Activated T-helper 1 cell treated with anti-CD3 and anti-CD28 coated beads, Interleukin-2, amount 50 U/mL, for 16 hours (primary cell): Measurements from ENCODE around the gene FEM1C.

ENCODE experiments used
- DNase-seq, 2 donors: peaks; one replicate each; pipeline ENCODE4 v3.0.0-alpha.2; 2020; ENCODE audit warnings: low read depth in 1 of 2, low spot score in 1 of 2

FEM1C gene

DNA sequence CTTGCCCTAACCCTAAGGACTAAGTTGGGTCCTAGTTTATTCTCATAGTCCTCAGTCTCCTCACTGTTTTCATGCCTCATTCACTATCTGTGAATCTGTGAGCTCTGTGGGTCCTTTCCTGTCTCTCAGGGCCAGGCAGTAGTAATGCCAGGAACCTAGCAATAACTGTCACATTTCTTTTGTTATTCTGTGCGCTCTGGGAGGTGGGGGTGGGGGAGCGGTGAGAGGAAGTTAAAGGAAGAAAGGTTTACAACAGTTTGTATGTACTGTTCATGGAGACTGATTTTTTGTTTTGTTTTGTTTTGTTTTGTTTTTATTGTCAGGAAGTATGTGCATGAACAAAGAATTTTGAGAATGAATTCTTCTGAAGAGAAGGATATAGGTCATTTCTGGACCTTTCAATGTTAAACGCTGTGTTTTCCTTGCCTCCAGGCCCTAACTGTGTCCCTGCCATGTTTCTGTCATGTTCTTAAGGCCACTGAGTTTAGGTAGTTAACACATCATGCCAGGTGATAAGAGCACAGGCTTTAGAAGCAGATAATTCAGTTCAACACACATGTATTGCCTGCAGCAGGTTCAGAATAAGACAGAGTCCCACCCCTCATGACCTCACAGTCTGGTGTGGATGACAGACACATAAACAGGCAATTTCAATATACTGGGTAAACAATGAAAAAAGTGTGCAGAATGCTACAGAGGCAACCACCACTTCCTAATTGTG lies 13.3 kb upstream of the FEM1C start:
- no peak for DNase-seq

DNA sequence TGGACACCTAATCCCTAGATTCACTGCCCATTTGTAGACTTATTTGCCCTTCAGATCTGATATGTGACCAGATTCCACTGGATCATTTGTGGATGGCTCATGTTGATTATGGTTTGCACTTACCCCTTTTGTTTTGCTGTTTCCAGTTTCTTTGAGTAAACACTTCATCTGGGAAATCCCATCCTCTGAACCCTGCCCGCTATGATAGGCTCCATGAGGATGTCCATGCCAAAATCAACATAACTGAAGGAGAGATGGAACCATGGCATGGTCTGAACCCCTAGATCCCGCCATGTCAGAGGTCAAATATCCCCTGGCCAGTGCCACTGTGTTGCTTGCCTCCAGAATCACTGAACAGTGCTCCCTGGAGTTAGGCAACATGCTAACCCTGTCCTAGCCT lies 11.7 kb upstream of the FEM1C start:
- no peak for DNase-seq

DNA sequence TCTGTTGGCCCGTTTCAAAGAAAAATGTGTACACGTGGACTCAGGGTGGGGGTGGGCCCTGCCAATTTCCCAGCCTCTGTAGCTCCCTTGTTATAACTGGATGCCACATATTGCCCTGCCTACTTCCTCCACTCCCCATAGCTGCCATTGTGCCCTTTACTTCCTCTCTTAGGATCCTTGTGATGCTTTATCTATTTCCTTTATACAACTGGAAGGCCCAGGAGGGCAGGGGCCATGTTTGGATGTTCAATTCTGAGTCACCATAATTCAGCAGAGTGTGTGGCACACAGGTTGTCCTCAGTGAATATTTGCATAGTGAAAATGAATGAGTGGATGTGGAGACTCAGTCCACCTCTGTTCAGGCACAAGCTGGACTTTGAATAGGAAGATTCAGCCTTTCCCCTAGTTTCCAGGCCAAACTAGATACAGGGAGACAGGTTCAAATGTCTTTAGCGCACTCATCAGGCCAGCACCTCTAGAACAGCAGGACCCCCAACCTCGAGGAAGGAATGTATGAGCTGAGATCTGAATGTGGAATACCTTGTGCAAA lies 10.6 kb upstream of the FEM1C start:
- DNase-seq = no peak

DNA sequence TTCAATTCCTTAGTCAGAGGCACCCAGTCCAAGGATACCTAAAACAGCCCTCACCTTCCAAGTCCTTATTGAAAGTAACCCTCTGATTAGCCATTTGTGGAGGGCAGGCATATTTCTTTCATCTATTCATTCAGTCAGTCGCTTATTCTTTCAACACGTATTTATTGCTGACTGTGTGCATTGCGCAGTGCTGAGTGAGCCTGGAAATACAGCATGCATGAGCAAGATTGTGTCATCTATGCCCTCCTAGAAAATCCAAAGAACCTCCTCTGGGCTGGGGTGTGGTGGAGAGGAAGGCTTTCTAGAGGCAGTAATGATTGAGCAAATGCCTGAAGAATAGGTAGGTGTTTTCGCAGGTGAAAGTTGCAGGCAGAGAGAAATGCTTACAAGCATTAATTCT lies 8.5 kb upstream of the FEM1C start:
- no peak for DNase-seq

DNA sequence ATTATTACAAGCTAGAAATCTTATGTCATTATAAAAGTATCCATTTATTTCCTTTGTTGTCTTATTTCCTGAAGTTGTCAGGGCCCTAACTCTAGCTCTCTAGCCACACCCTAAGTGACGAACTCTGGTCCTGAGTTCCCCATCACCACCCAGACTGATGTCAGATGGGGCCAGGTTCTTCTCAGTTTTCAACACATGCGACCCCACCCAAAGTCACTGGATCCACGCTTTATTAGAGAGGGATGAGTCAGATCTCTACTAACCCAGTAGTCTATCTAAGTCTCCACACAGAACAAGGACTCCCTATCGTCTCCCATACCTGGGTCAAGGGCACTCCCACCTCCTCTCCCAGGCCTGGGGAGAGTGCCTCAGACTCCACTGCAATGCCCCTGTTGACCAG lies 6.8 kb upstream of the FEM1C start:
- no peak for DNase-seq

DNA sequence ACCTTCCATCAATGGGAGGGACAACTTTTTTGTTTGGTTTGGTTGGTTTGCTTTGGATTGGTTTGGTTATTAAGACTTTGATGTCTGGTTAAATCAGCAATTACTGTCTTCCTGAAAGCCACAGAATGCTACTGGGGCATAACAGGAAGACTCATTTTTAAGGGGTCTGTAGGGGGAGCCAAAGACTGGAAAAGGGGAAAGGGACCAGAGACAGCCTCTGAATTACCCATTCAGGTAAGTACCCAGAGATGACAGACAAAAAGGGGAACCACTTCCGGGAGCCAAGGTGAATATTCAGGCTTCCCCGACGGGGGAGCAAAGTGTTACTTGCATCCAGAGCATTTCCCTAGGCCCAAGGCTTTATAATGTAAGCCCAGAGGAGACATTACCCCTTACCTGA lies 4.6 kb upstream of the FEM1C start:
- DNase-seq = no peak

DNA sequence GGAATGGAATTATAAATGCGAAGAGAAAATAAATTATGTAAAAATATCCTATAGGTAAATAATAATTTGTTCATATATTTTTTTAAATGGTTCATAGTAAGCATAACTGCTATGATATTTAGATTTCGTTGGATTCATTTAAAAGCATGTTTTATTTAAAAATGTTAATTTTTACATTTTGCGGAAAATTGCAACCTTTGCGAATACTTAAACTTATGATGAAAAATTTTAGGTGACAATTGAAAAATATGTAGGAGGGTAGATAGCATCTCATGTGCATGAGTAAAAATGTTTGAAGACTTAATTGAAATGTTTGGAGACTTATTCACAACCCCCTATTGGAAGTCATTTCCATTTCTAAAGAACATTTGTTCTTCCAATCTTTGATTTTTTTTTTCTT lies 4.1 kb upstream of the FEM1C start:
- DNase-seq = no peak

DNA sequence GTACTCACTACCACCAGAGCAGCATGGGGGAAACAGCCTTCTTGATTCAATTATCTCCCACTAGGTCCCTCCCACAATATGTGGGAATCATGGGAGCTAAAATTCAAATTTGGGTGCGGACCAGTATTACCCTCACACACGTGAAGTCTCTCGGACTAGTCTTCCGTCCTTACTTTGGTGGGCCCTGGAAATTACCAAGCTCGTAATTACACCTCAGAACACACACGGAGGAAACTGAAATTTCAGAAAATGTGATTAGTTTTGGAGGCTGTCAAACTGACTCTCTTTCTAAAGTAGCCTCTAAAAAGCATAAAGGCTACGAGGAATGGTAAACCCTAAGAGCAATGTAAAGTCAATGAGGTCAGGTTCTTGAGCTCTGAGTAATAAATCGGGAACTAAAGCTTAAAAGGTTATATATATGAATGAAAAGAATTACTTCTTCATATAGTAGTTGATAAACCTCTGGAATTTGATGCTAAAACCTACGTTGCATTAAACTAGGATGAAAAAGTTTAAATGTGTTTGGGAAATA lies 842 bp upstream of the FEM1C start:
- no peak for DNase-seq

DNA sequence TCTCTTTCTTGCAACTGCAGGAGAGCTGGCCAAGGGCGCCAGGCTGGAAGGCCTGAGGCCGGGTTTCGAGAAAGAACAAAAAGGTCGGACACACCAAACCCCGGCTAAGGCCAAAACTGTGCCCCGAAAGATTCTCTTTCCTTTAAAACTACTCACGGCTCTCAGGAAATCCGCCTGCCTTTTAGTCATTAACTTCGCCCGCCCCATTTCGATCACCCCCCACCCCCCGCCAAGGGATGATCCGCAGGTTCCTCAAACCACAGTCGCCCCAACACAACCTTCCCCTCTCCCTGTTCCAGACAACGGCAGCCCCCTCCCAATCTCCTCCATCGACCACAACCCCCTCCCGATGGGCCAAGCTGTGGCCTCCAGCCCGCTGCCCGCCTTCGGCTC lies 536 bp downstream of the FEM1C start:
- peak; percentile 16 to 19 for DNase-seq

DNA sequence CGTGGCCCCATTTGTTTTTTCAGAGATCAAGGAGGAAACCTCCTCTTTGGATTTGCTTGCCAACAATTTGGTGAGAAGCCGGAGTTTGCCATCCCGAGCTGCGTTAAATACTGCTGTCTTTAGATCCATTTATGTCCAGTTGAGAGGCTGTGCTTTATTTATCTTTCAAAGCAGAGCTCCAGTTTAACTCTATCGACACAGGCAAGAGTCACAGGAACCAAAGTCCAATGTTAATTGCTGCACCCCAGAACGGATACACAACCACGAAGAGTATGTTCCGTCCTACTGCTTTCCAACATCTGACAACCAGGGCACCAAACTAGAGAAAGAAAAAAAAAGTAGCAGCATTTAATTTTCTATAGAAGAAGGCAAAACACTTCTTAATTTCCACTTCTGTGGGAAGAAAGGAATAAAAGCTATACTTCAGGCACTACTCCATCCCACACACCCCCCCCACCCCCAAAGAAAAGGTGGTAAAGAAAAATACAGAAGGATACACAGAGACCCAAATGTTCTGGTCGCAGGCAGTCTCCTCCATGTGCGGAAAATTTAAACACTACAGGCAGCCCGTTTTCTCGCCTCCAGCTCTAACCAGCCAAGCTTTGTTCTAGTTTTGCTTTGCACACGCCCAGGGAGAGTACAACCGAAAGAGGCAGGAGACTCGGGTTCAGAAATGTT lies 1.1 kb downstream of the FEM1C start:
- no peak for DNase-seq

DNA sequence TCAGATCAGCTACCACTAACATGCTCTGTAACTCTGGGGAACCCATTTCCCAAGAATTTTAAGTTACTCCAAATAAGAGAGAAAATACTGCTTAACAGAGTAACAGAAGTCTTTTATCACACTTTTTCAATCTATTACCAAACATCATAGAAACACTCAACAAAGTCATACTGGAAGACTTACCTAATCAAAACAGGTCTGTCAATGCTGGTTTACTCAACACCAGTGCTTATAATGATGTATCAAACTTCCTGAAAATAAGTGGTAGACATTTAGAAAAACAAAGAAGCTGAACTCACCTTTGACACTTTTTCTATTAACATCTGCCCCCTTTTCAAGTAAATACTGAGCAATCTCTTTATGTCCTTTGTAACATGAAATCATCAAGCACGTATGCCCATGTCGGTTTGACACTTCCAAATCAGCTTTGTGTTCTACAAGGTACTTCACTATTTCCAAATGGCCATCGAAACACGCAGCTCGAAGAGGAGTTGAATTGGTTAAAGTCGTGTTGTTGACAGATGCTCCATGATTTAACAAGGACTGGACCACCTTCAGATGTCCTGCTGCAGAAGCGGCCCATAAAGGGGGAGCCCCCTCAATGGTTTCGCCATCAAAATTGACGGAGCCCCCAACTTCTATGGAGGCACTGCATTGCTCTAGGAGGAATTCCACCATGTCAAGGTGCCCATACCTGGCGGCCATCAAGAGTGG lies 1.8 kb downstream of the FEM1C start:
- no peak for DNase-seq

DNA sequence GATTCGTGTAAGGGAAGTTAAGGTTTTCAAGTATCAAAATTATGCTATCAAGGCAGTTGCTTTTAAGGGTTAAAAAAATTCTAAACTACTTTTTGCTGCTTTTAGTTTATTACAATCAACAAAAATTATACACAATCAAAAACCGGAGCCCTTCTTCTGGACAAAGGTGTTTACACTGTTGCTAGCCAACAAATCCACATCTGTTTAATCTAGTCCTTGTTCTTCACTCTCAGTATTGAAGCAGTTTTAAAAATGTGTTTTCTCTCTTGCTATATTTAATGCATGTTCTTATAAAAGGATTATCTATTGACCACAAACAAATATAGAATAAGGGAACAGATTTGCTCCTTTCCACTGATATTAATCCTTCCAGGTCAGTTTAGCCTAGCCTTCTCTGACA lies 2.5 kb downstream of the FEM1C start:
- DNase-seq = no peak

DNA sequence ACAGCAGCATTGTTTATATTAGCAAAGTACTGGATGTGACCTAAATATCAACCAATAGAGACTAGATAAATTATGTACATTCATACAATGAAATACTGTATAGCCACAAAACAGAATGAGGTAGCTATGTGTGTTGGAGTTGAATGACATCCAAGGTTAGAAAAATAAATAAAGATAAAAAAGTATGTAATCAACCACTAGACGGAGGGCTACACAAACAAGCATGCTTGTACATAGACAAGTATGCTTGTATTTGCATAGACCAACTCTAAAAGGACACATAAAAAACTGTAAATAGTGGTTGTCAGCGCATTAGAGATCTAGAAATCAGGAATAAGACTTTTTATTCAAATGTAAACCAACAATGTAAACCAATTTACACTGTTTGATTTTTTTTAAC lies 3.0 kb downstream of the FEM1C start:
- no peak for DNase-seq

DNA sequence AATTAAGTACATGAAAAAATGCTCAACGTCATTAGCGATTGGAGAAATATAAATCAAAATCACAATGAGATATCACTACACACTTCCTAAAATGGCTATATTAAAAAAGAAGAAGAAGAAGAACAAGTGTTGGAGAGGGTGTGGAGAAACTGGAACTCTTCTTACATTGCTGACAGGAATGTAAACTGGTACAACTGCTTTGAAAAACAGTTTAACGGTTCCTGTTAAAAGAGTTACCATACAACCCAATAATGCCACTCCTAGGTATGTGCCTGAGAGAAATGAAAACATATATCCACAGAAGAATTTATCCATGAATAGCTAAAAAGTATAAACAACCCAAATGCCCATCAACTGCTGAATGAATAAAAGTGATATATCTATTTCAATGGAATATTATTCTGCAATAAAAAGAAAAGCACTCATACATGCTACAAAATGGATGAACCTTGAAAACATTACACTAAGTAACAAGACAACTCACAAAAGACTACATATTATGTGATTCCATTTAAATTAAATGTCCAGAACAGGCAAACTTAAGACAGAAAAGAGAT lies 9.0 kb downstream of the FEM1C start:
- DNase-seq = no peak

DNA sequence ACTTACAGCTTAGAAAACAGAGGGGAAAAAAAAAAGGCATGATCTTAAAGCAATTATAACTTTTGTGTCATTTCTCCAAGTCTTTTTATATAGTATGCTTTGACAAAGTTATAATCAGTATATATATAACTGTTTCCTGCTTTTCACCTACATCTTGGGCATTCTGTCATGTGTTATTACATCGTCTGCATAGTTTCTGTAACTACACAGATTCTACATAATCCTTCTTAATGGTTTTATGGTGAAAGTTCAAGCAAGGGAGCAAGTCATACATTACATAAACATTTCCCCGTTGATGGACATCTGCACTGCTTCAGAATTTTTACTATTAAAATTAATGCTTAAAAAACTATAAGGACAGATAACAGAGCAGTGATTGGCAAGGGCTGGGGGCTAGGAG lies 12.1 kb downstream of the FEM1C start:
- DNase-seq = no peak

DNA sequence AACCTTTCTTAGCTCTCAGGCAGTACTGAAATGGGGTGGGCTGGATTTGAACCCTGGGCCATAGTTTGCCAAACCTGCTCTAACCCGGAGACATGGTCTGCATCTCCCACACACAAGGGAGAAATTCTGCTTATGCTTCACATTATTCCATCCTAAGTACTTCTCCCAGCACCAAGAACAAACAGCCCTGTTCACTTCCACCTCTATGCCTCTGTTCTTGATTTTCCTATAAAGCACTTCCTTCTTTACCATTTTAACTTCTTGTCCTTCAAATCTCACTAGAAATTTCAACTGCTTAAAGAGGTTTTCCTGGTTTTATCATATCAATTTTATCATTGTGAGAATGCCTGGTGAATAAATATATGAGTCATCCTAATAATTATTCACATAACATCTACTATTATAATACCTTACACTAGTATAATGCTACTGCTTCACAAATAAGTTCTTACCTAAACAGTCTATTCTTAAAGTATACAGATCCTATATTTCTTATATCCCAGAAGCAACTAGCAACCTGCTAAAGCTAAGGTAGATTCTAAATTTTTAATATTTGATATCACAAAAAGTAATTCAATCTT lies 12.7 kb downstream of the FEM1C start:
- DNase-seq = no peak

DNA sequence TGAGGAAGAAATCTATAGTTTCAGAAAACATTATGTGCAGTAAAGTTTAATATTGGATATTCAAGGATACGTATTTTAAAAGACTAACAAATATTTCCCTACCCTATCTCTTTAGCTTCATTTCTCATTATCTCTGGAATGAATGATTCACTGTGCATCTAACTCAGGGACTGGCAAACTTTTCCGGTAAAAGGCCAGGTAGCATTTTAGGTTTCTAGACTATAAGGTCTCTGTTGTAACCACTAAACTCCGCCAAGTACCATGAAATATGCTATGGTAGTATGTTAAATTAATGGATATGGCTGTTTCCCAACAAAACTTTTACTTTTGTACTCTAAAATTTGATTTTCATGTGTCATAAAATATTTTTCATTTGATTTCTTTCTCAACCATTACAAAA lies 13.2 kb downstream of the FEM1C start:
- no peak for DNase-seq

DNA sequence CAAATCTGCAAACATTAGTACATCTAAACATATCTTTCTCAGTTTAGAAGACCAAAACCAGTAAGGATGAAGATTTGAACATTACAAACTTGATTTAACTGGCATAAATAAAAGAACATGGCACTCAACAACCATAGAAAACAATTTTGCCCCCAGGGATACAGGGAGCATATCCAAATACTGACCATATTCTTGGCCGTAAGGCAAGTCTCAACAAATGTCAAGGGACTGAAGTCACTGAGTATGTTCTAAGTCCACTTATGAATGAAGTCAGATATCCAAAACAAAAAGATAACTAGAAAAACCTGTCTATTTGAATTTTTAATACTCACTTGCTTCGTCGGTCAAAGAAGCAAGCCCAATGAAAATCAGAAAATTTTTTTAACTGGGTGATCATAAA lies 14.1 kb downstream of the FEM1C start:
- no peak for DNase-seq

DNA sequence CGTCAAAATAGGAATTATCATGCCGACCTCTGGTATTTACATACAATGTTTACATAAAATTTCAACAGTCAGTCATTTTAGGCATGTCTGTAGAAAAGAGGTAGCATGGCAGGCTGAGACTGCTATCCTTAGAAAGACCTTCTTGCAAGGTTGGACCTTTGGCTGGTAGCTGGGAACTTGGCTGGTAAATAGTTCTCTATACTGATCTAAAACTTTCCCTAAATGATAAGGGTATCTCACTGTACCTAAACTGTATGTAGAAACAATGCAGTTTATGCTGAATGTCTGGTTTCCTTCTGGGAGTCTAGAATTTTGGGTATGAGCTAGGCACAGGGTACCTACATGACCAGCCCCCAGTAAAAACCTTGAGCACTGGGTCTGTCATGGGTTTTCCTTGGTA lies 18.0 kb downstream of the FEM1C start:
- DNase-seq = no peak

DNA sequence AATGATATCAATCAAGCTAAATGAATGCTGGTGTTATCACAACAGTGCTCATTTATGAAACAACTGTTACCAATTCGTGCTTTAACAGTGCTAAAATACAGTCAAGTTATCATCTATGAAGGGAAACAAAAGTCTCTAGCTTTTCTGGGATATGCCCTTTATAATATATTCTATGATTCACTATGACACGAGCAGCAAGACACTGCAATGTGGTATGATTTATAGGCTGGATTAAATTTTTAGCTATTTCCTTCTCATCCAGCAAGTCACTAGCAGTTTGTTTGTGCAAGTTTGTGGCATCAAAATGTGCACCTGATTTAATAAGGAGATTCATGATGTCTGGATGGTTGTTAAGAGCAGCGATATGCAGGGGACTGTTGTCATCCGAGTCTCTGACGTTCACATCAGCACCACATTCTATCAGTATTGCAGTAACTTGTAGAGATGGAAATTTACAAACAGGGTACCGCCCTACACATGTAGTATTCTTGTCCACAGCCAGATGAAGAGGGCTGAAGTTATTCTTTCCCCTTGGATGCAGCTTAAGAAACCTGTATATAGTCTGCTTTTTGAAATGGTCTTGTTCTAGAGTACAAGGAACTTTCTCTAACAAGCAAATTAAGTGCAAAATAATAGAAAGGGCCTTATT lies 20.3 kb downstream of the FEM1C start:
- no peak for DNase-seq
